HuH-7.5 (cell line): ENCODE data around the gene MAD1L1.

Experiments
- DNase-seq: peaks from one replicate; pipeline ENCODE4 v3.0.0; 2011; ENCODE audit warnings: low spot score

The MAD1L1 gene

DNA sequence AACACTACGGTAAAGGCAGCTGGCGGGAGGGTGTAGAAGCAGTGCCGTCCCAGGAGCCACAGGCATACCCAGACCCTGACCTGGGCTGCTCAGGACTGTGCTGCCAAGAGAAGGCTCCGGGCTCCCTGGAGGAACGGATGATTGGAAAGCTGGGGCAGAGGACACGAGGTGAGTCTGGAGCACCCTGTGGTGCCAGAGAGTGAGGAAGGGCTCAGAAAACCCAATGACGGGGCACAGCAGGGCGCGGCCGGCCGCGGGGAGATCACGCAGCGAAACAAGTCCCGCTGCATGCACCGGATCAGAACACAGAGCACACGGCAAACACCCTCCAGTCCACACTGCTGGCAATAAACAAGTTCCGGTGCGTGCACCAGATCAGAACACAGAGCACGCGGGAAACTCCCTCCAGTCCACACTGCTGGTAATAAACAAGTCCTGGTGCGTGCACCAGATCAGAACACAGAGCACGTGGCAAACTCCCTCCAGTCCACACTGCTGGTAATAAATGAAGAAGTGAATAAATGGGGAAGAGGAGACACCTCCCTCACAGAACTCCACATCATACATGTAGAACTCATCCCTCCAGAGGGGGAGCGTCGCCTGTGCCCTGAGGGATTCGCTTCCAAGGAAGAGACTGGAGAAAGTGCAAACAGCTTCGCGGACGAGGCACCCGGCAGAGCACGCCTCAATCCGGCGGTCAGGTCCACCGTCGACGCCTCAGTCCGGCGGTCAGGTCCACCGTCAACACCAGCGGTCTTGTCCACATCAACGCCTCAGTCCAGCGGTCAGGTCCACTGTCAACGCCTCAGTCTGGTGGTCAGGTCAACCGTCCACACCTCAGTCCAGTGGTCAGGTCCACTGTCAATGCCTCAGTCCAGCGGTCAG is 265.0 kb downstream of the MAD1L1 start:
- no peak for DNase-seq

DNA sequence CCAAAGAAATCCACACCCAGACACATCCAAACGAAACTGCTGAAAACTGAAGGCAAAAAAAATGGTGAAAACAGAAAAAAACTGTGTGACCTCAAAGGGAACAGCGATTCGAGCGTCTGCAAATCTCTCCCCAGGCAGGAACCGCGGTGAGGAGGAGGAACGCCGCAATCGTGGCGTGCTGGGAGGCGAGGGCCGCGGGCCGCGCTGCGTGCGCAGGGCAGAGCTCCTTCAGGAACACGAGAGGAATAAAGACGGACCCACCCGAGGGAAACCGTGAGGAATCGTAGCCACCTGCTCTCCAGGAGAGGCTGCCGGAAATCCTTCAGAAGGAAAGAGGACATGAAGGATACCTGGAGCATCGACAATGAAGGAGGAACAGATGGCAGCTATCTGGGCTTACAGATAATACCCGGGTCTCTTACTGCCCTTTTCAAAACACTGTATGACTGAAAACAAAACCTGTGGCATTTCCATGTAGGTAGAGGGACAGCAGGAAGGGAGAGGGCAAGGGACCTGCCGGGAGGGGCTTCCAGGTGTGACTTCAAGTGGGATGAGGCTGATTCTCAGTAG is 266.0 kb downstream of the MAD1L1 start:
- no peak for DNase-seq

DNA sequence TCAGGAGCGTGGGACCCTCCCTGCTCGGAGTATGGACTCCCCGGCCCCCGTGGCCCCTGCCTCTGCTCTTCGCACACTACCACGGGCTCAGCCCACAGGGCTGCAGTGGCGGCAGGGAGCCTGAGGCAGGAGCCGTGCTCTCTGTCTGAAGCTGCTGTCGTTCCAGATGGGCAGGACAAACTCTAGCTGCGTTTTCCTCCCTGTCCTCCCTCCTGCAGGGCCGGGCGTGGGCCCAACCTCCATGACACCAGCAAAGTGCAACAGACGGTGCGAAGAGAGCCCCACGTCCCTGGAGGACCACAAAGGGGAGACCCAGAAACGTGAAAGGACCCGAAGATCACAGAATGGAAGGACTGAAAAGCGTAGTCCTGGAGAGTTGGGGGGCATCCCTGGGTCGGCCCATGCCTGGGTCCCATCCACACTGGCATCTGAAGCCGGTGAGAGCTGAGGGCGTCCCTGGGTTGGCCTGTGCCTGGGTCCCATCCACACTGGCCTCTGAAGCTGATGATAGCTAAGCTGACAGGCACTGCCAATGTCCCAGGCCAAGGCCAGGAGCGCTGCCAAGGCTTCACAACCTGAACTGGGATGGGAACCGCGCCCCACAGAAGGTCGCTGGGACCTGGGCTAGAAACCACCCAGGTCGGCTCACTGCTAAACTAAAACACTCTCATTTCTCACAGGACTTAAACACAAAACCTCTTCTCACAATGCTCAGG is 267.0 kb downstream of the MAD1L1 start:
- no peak for DNase-seq

DNA sequence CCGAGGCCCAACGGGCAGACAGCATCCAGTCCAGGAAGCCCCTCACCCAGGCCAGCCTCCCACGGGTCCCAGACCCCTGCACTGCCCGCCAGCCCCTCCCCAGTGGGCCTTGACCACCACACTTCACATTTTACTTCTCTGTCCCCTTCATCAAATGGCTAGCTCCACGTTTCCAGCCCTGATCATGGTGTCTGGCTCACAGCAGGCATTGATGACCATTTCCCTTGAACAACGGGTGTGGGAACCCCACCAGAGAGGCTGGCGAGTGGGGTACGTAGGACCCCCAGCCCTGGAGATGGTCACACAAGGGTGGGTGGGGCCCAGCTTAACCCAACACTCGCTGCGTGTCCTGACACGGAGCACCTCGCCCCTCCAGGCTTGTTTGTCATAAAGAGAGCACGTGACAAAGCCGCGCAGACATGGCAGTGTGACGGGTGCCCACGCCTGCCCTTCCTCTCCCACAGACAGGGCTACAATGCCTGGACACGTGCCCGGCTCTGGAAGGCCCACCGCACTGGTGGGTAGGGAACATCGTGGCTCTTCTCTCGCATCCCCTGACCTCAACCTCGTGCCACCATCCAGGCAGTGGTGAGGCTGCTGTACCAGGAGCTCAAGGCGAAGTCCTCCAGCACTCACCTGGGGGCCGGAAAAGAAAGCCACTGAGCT is 267.7 kb downstream of the MAD1L1 start:
- no peak for DNase-seq

- DNase-seq, result no peak
These were observed 268.4 kb downstream of the MAD1L1 start for GRCh38 chr7:1964211-1964912.

GRCh38 chr7:1963575-1963974 is 269.2 kb downstream of the MAD1L1 start:
- no peak for DNase-seq

DNA sequence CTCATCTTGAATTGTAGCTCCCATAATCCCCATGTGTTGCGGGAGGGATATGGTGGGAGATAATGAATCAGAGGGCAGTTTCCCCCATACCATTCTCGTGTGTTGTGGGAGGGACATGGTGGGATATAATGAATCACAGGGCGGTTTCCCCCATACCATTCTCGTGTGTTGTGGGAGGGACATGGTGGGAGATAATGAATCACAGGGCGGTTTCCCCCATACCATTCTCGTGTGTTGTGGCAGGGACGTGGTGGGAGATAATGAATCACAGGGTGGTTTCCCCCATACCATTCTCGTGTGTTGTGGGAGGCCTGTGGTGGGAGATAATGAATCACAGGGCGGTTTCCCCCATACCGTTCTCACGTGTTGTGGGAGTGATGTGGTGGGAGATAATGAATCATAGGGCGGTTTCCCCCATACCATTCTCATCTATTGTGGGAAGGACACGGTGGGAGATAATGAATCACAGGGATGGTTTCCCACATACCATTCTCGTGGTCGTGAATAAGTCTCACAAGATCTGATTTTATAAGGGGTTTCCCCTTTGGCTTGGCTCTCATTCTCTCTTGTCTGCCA is 271.0 kb downstream of the MAD1L1 start:
- DNase-seq, result no peak

- no peak for DNase-seq
These were observed 273.4 kb downstream of the MAD1L1 start for GRCh38 chr7:1959305-1959704.

GRCh38 chr7:1957471-1958225 is 275.1 kb downstream of the MAD1L1 start:
- no peak for DNase-seq

DNA sequence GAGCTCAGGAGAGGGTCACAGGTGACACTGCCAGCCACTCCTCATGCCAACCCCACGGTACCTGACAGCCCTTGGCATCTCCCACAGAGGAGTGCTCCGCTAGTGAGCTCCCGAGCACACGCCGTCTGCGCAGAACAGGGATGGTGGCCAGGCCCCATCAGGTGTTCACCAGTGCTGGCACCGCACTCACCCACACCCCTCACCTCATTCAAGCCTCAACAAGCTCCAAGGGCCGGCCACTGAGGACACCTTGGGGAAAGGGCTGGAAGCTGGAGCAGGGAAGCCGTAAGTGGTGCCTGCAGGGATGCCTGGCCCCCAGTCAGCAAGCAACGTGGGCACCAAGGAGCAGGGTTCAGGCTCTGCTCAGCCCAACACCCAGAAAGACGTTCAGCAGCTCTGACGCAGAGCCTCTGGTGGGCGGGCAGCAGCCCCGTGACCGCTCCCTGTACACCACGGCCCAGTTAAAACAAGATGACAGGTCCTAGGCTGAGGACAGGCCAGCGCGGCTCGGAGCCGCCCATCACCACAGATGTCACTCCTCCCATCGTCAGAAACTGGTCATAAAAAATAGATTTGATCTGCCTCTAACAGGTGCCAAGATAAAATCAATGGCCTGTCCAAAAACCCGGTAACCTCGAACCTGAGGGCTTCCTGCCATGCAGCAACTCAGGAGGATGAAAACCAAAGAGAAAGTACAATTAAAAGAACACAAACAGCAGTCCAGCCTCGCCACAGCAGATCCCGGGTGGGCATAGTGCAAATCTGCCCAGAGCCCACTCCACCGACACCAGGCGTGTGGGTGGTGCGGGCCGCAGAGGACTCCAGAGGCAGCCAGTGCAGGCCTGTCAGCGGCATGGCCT is 275.9 kb downstream of the MAD1L1 start:
- DNase-seq, result no peak

GRCh38 chr7:1956141-1956540 is 276.6 kb downstream of the MAD1L1 start:
- DNase-seq, result no peak

DNA sequence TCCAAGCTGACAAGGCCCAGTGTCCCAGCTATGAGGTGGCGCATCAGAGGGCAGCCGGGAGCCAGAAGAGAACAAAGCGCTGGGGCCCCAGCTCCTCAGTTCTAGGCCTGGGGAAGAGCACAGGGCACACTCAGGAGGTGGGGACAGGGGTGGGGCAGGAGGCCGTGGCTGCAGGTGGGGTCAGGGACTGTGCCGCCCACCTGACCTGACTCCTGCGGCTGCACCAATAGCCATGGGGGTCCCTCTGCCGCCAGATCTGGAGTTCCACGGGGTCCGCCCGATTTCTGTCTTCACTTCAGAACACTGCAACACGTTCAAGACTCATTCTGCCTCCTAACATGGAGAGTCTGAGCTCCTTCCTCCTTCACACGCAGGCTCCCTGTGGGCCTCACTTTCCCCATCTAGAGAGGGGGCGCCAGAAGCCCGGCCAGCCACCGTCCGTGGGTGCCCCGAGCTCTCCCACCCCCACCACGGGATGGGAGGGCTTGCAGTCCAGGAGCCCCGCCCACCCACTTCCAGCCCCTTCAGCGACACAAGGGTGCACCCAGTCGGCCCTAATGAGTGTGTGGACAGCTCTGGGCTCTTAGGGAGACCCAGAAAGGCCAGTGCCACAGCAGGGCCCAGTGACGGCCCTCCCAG is 278.3 kb downstream of the MAD1L1 start:
- no peak for DNase-seq

- no peak for DNase-seq
These were observed 279.2 kb downstream of the MAD1L1 start for GRCh38 chr7:1953199-1954190.

GRCh38 chr7:1952781-1953180 is 280.0 kb downstream of the MAD1L1 start:
- no peak for DNase-seq

GRCh38 chr7:1952169-1952760 is 280.5 kb downstream of the MAD1L1 start:
- no peak for DNase-seq

DNA sequence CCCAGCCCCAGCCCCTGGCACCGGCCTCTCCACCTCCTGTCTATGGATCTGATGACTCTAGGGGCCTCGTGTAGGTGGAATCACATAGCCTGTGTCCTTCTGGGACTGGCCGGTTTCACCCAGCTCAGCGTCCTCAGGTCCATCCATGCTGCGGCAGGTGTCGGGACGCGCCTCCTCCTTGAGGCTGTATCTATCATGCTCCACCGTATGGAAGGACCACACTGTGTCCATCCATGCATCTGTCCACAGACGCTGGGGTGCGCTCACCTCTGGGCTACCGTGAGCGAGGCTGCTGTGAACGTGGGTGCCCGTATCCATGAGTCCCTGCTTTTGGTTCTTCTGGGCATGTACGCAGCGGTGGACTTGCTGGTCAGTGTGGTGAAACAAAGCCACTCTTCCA is 281.1 kb downstream of the MAD1L1 start:
- DNase-seq, result no peak

- no peak for DNase-seq
These were observed 281.6 kb downstream of the MAD1L1 start for GRCh38 chr7:1951159-1951536.
